ENCODE measurements around the gene IGFBP4. TPM values are rescaled to one million over a fixed set of nuclear protein-coding genes. Genes with fewer than 3 reads are reported as not detected.

IGFBP4 gene
- total and polyA plus RNA-seq, 2 of the 13 experiments (the other 11 are each of a cell fraction or from before 2014, with no cell fraction given) = 4.1 to 49.0 TPM

DNA sequence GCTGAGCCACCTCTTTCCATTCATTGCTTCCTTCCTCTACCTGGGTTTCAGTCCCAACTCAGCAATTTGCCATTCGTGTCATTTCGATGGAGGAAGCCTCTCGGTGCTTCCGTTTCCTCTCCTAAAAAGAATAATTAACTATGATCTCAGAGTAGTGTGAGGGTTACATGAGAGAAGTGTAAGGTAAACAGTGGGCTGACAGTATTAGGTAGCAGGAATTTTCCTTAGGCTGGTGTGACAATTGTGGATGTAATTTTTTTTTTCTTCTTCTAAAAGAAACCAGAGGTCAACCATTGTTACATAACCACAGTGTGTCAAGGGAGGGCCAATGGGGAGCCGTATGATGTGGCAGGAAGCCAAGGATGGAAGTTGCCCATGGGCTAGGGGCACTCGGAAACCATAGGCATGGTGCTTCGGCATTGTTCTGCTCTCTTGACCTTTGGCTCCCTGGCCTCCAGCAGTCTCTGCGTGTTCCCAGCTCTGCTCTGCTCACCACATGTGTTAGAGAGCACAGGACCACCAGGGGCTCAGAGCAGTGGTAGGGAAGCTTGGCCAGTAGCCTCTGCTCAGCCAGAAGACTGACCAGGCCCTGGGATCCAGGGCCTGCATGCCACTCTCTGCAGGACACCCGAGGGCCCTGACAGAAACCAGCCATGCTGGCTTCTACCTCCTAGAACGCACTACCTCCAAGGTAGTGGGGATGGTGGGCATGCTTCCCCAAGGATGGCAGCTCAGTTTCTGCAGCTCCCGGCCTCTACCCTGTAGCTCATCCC is 23.5 kb upstream of the IGFBP4 start (continued):
- peak; percentile 47 for TF ChIP-seq ZNF770 (CRISPR knock-in tag; IDR thresholded peaks at IDR 0.05)
- TF ChIP-seq FOSL2 (CRISPR knock-in tag; IDR thresholded peaks at IDR 0.05) = peak; percentile 57; the same call in 1 of the 2 replicates
- TF ChIP-seq ATM (IDR thresholded peaks at IDR 0.05; ENCODE audit: borderline replicate concordance) = no peak; the same call in 1 of the 2 replicates
- TF ChIP-seq, protein P1, sequence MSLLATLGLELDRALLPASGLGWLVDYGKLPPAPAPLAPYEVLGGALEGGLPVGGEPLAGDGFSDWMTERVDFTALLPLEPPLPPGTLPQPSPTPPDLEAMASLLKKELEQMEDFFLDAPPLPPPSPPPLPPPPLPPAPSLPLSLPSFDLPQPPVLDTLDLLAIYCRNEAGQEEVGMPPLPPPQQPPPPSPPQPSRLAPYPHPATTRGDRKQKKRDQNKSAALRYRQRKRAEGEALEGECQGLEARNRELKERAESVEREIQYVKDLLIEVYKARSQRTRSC (CRISPR knock-in tag; IDR thresholded peaks at IDR 0.05; ENCODE audit: low read depth) = no peak
- TF ChIP-seq ATRX (CRISPR knock-in tag; IDR thresholded peaks at IDR 0.05; ENCODE audit: borderline replicate concordance) = no peak
- TF ChIP-seq PRMT3 (CRISPR knock-in tag; IDR thresholded peaks at IDR 0.05; ENCODE audit: borderline replicate concordance, low read depth) = no peak
- TF ChIP-seq, protein P2, sequence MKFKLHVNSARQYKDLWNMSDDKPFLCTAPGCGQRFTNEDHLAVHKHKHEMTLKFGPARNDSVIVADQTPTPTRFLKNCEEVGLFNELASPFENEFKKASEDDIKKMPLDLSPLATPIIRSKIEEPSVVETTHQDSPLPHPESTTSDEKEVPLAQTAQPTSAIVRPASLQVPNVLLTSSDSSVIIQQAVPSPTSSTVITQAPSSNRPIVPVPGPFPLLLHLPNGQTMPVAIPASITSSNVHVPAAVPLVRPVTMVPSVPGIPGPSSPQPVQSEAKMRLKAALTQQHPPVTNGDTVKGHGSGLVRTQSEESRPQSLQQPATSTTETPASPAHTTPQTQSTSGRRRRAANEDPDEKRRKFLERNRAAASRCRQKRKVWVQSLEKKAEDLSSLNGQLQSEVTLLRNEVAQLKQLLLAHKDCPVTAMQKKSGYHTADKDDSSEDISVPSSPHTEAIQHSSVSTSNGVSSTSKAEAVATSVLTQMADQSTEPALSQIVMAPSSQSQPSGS (CRISPR knock-in tag; IDR thresholded peaks at IDR 0.05) = no peak; the same call in 1 of the 2 replicates
- TF ChIP-seq POGZ (CRISPR knock-in tag; IDR thresholded peaks at IDR 0.05) = peak; percentile 44; the same call in 1 of the 2 replicates
- peak; percentile 94 for TF ChIP-seq MEF2D (CRISPR knock-in tag; IDR thresholded peaks at IDR 0.05)
- peak; percentile 12; the same call in 1 of the 2 replicates for TF ChIP-seq FOXJ3 (CRISPR knock-in tag; IDR thresholded peaks at IDR 0.05; ENCODE audit: borderline replicate concordance)
- TF ChIP-seq ZNF891 (CRISPR knock-in tag; IDR thresholded peaks at IDR 0.05) = peak; percentile 76; the same call in 1 of the 2 replicates
- TF ChIP-seq, protein P3, sequence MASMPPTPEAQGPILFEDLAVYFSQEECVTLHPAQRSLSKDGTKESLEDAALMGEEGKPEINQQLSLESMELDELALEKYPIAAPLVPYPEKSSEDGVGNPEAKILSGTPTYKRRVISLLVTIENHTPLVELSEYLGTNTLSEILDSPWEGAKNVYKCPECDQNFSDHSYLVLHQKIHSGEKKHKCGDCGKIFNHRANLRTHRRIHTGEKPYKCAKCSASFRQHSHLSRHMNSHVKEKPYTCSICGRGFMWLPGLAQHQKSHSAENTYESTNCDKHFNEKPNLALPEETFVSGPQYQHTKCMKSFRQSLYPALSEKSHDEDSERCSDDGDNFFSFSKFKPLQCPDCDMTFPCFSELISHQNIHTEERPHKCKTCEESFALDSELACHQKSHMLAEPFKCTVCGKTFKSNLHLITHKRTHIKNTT (CRISPR knock-in tag; IDR thresholded peaks at IDR 0.05) = no peak
- TF ChIP-seq TBP (CRISPR knock-in tag; IDR thresholded peaks at IDR 0.05) = no peak
- TF ChIP-seq SIN3A (IDR thresholded peaks at IDR 0.05; ENCODE audit: borderline replicate concordance, low read depth, low read length) = 0 out of 2 replicates have a peak, but pooled peaks have one; percentile 10
- no peak for TF ChIP-seq HNRNPK (IDR thresholded peaks at IDR 0.05; ENCODE audit: low read depth, low read length, poor library complexity, severe bottlenecking)
- no peak; the same call in 1 of the 2 replicates for TF ChIP-seq ZNF709 (CRISPR knock-in tag; IDR thresholded peaks at IDR 0.05)
- TF ChIP-seq, protein P4, sequence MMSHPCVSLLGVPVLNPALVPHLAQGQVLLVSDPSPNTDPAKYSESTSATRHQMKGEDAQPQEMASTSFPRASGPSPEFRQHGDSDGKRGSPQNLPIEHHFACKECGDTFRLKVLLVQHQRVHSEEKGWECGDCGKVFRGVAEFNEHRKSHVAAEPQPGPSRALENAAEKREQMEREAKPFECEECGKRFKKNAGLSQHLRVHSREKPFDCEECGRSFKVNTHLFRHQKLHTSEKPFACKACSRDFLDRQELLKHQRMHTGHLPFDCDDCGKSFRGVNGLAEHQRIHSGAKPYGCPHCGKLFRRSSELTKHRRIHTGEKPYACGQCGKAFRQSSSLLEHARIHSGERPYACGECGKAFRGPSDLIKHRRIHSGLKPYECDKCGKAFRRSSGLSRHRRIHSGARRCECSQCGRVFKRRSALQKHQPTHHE (CRISPR knock-in tag; IDR thresholded peaks at IDR 0.05; ENCODE audit: borderline replicate concordance) = no peak

Data from HepG2 (cell line).